ENCODE measurements around the gene NPHP3. TPM values are rescaled to one million over a fixed set of nuclear protein-coding genes. Genes with fewer than 3 reads are reported as not detected.

Gene NPHP3
- total RNA-seq, 2 experiments from 2014 or later: 25.5 to 27.4 TPM

- no peaks in the 10 kb centered on the region for H3K4me1 ChIP-seq (ENCODE audit: insufficient read depth, low read length)
- DNase-seq: no peak
- ATAC-seq (ENCODE audit: poor library complexity): no peak
- peaks cover 75% of the 10 kb centered on the region for H3K36me3 Mint-ChIP-seq (ENCODE audit: low read depth)
- peak overlapping the region; percentile 6 for H3K27ac Mint-ChIP-seq
- no peak overlapping the region for H3K4me3 Mint-ChIP-seq
- CTCF ChIA-PET: no interaction called here
- no peak for TF ChIP-seq CTCF (IDR thresholded peaks at IDR 0.05)
- no peaks in the 10 kb centered on the region for H3K27me3 ChIP-seq (ENCODE audit: control insufficient read depth in 1 of 2, insufficient read depth in 2 of 2, low read length in 2 of 2)
- no peak overlapping the region for H3K4me3 ChIP-seq (ENCODE audit: low read length)
- H3K9me3 ChIP-seq (ENCODE audit: control insufficient read depth in 1 of 2, insufficient read depth in 1 of 2, low read length in 2 of 2): no peaks in the 10 kb centered on the region
- no peaks in the 10 kb centered on the region for H3K9me3 Mint-ChIP-seq
- H3K27ac ChIP-seq (ENCODE audit: low read depth in 1 of 2, low read length in 2 of 2): no peak overlapping the region
- peaks cover 67% of the 10 kb centered on the region for H3K36me3 ChIP-seq (ENCODE audit: insufficient read depth, low read length)
- intact Hi-C loops (cut with DNase I, micrococcal nuclease): no loop called here
- no peaks in the 10 kb centered on the region for H3K4me1 Mint-ChIP-seq (ENCODE audit: low read depth)
- no peaks in the 10 kb centered on the region for H3K27me3 Mint-ChIP-seq
- POLR2A ChIA-PET: interaction anchor here (1.4 kb wide), 1 partner anchor 39 kb away, joined by 4 read pairs; no protein-coding TSS in a partner anchor
Measured at GRCh38 chr3:132682201-132682600, 40.0 kb downstream of the NPHP3 start.

- ChIA-PET POLR2A (interaction anchor here (0.6 kb wide), 1 partner anchor 991 kb away, joined by 3 read pairs; no protein-coding TSS in a partner anchor), CTCF (interaction anchor here (0.7 kb wide), 1 partner anchor 10 kb away, joined by 3 read pairs; no protein-coding TSS in a partner anchor)
- Histone ChIP-seq H3K27ac (ENCODE audit: low read depth in 1 of 2, low read length in 2 of 2) (no peak overlapping the region), H3K4me3 (ENCODE audit: low read length) (no peak overlapping the region), H3K4me1 (ENCODE audit: insufficient read depth, low read length) (no peaks in the 10 kb centered on the region), H3K36me3 (ENCODE audit: insufficient read depth, low read length) (peaks cover 68% of the 10 kb centered on the region), H3K9me3 (ENCODE audit: control insufficient read depth in 1 of 2, insufficient read depth in 1 of 2, low read length in 2 of 2) (no peaks in the 10 kb centered on the region), H3K27me3 (ENCODE audit: control insufficient read depth in 1 of 2, insufficient read depth in 2 of 2, low read length in 2 of 2) (no peaks in the 10 kb centered on the region)
- H3K4me1 Mint-ChIP-seq (ENCODE audit: low read depth): no peaks in the 10 kb centered on the region
- ATAC-seq (ENCODE audit: poor library complexity) (no peak), DNase-seq (no peak)
- TF ChIP-seq CTCF (IDR thresholded peaks at IDR 0.05): no peak
- no peaks in the 10 kb centered on the region for H3K27me3 Mint-ChIP-seq
- H3K9me3 Mint-ChIP-seq: no peaks in the 10 kb centered on the region
- H3K4me3 Mint-ChIP-seq: no peak overlapping the region
- H3K27ac Mint-ChIP-seq: peak overlapping the region; percentile 6
- H3K36me3 Mint-ChIP-seq (ENCODE audit: low read depth): peaks cover 77% of the 10 kb centered on the region
- intact Hi-C loops (cut with DNase I, micrococcal nuclease): no loop called here
Measured at GRCh38 chr3:132681421-132681820, 40.8 kb downstream of the NPHP3 start.

- Mint-ChIP-seq H3K27ac (no peak overlapping the region), H3K4me1 (ENCODE audit: low read depth) (no peaks in the 10 kb centered on the region), H3K4me3 (no peak overlapping the region), H3K27me3 (no peaks in the 10 kb centered on the region), H3K9me3 (no peaks in the 10 kb centered on the region), H3K36me3 (ENCODE audit: low read depth) (peaks cover 80% of the 10 kb centered on the region)
- ATAC-seq (ENCODE audit: poor library complexity): no peak
- Histone ChIP-seq H3K4me1 (ENCODE audit: insufficient read depth, low read length) (no peaks in the 10 kb centered on the region), H3K9me3 (ENCODE audit: control insufficient read depth in 1 of 2, insufficient read depth in 1 of 2, low read length in 2 of 2) (no peaks in the 10 kb centered on the region), H3K4me3 (ENCODE audit: low read length) (no peak overlapping the region), H3K36me3 (ENCODE audit: insufficient read depth, low read length) (peaks cover 75% of the 10 kb centered on the region), H3K27ac (ENCODE audit: low read depth in 1 of 2, low read length in 2 of 2) (no peak overlapping the region), H3K27me3 (ENCODE audit: control insufficient read depth in 1 of 2, insufficient read depth in 2 of 2, low read length in 2 of 2) (no peaks in the 10 kb centered on the region)
- ChIA-PET POLR2A (interaction anchor here (0.6 to 1.9 kb wide), 2 partner anchors 21 to 47 kb away, joined by 3 to 4 read pairs; no protein-coding TSS in a partner anchor), CTCF (no interaction called here)
- intact Hi-C loops (cut with DNase I, micrococcal nuclease): no loop called here
- no peak for TF ChIP-seq CTCF (IDR thresholded peaks at IDR 0.05)
- DNase-seq: no peak
Measured at GRCh38 chr3:132679911-132680310, 42.3 kb downstream of the NPHP3 start.
